Keratinocyte (primary cell): Measurements from ENCODE around the gene S1PR4. TPM values are rescaled to one million over a fixed set of nuclear protein-coding genes. Genes with fewer than 3 reads are reported as not detected.
A peak's percentile ranks its signal among the peaks of the same experiment; 100 is the strongest.

Source experiments
- DNase-seq: peaks from one replicate; pipeline ENCODE4 v3.0.0-alpha.2; 2011; ENCODE audit warnings: low read depth, missing footprints, low spot score
- FAIRE-seq: peaks from 2 replicates; lab custom pipeline; 2011; peaks lifted over from hg19 to GRCh38; lab: Jason Lieb, UNC
- H2AFZ ChIP-seq: 2 replicates; pipeline ENCODE4 v1.6.0; 2012; ENCODE audit warnings: low read length, control low read depth, inconsistent platforms; ENCODE audit not compliant: control insufficient read depth
- H3K27ac ChIP-seq: 2 replicates; pipeline ENCODE4 v1.5.1; 2011; ENCODE audit warnings: low read length; ENCODE audit not compliant: control insufficient read depth, insufficient read depth
- H3K27me3 ChIP-seq: 3 replicates; pipeline ENCODE4 v1.6.0; 2011; ENCODE audit warnings: low read length; ENCODE audit not compliant: control insufficient read depth, insufficient read depth; ENCODE audit errors: extremely low read depth
- H3K36me3 ChIP-seq, 2 experiments: 2 replicates in 1 of 2; 3 replicates in 1 of 2; pipeline ENCODE4 v1.5.1; 2011; ENCODE audit warnings: low read length in 2 of 2, mild to moderate bottlenecking in 1 of 2; ENCODE audit not compliant: control insufficient read depth in 2 of 2, insufficient read depth in 2 of 2; ENCODE audit errors: extremely low read depth in 1 of 2
- H3K4me1 ChIP-seq: 3 replicates; pipeline ENCODE4 v1.5.1; 2011; ENCODE audit warnings: low read length; ENCODE audit not compliant: control insufficient read depth, insufficient read depth; ENCODE audit errors: extremely low read depth
- H3K4me2 ChIP-seq: 3 replicates; pipeline ENCODE4 v1.6.0; 2011; ENCODE audit warnings: low read depth, low read length; ENCODE audit not compliant: control insufficient read depth, insufficient read depth; ENCODE audit errors: extremely low read depth
- H3K4me3 ChIP-seq, 3 experiments: fragments of 200-600 bp in 1 of 3; sonication (generic) in 1 of 3; 2 replicates in 2 of 3; 3 replicates in 1 of 3; pipeline ENCODE4 v1.5.1; 2011 to 2016; ENCODE audit warnings: low read length in 3 of 3, mild to moderate bottlenecking in 3 of 3, control low read depth in 2 of 3, inconsistent platforms in 1 of 3, low read depth in 1 of 3, mixed read lengths in 1 of 3, mixed run types in 1 of 3, moderate library complexity in 1 of 3; ENCODE audit not compliant: control insufficient read depth in 2 of 3, insufficient read depth in 2 of 3; ENCODE audit errors: extremely low read depth in 1 of 3
- H3K79me2 ChIP-seq: 2 replicates; pipeline ENCODE4 v1.6.0; 2012; ENCODE audit warnings: low read length; ENCODE audit not compliant: control insufficient read depth, insufficient read depth
- H3K9ac ChIP-seq: 3 replicates; pipeline ENCODE4 v1.6.0; 2011; ENCODE audit warnings: low read length; ENCODE audit not compliant: control insufficient read depth, insufficient read depth; ENCODE audit errors: extremely low read depth
- H3K9me1 ChIP-seq: 3 replicates; pipeline ENCODE4 v1.6.0; 2011; ENCODE audit warnings: low read length; ENCODE audit not compliant: control insufficient read depth, insufficient read depth; ENCODE audit errors: extremely low read depth
- H3K9me3 ChIP-seq: 2 replicates; pipeline ENCODE4 v1.5.1; 2012; ENCODE audit warnings: low read depth, low read length; ENCODE audit not compliant: control insufficient read depth
- H4K20me1 ChIP-seq: 3 replicates; pipeline ENCODE4 v1.6.0; 2011; ENCODE audit warnings: low read length; ENCODE audit not compliant: control insufficient read depth, insufficient read depth; ENCODE audit errors: extremely low read depth
- EZH2 ChIP-seq: IDR thresholded peaks from one replicate; pipeline ENCODE4 v1.6.1; 2012; ENCODE audit warnings: inconsistent platforms, mild to moderate bottlenecking, low read length, moderate library complexity
- dilution Hi-C: fragments of 300-500 bp; cut with MboI; formaldehyde crosslinking; loops from one replicate; pipeline ENCODE4 v1.7.0; 2020; ENCODE audit warnings: low sequenced_read_pairs; ENCODE audit not compliant: extremely low pct_ligation_motif_present
- polyA plus RNA-seq, 5 experiments: library from polyadenylated mRNA; depleted of rRNA in 3 of 5; stranded (reverse) in 3 of 5; stranded (forward) in 1 of 5; unstranded in 1 of 5; fragments of >200 nt; gene quantifications; 1 replicate in 1 of 5; 2 replicates in 3 of 5; 3 replicates in 1 of 5; pipeline versions ENCODE4 v1.2.1 to v1.2.3, GENCODE V29; 2011 to 2012; ENCODE audit warnings: missing spikeins in 2 of 5, low read depth in 1 of 5, low replicate concordance in 1 of 5
- TF ChIP-seq, protein P1 (sequence below), 3 experiments: IDR thresholded peaks in 1 of 3; conservative IDR thresholded peaks in 1 of 3; optimal IDR thresholded peaks in 1 of 3; 2 replicates in 2 of 3; 3 replicates in 1 of 3; pipeline versions ENCODE3 to v1.5.1; 2011; ENCODE audit warnings: low read length in 3 of 3, mild to moderate bottlenecking in 3 of 3, moderate library complexity in 2 of 3, control low read depth in 1 of 3, inconsistent platforms in 1 of 3; ENCODE audit not compliant: insufficient read depth in 2 of 3; ENCODE audit errors: extremely low read depth in 1 of 3

Gene S1PR4
- polyA plus RNA-seq, 1 donor (not counting 4 experiments of a cell fraction or from before 2014, with no cell fraction given): 0.08 TPM

DNA sequence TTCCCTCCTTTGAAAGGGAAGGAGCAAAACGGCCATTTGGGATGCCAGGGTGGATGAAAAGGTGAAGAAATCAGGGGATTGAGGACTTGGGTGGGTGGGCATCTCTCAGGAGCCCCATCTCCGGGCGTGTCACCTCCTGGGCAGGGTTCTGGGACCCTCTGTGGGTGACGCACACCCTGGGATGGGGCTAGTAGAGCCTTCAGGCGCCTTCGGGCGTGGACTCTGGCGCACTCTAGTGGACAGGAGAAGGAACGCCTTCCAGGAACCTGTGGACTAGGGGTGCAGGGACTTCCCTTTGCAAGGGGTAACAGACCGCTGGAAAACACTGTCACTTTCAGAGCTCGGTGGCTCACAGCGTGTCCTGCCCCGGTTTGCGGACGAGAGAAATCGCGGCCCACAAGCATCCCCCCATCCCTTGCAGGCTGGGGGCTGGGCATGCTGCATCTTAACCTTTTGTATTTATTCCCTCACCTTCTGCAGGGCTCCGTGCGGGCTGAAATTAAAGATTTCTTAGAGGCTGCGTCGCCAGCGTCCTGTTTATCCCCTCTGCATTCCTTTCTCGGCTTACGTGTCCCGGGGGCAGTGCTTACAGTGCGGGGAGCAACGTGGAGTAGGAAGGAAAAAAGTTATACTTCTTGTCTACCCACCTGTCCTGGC is 15.2 kb upstream of the S1PR4 start:
- H3K79me2 ChIP-seq: peaks cover 3% of the 10 kb centered on the region
- DNase-seq: no peak
- peak; percentile 44 for FAIRE-seq
- no peak overlapping the region for H3K9ac ChIP-seq
- H3K27me3 ChIP-seq: no peaks in the 10 kb centered on the region
- dilution Hi-C loops: no loop called here
- H4K20me1 ChIP-seq: no peaks in the 10 kb centered on the region
- H3K4me2 ChIP-seq: no peak overlapping the region
- H2AFZ ChIP-seq: no peak overlapping the region
- H3K27ac ChIP-seq: no peak overlapping the region
- H3K36me3 ChIP-seq: peaks cover 30 to 50% of the 10 kb centered on the region in 2 experiments
- no peaks in the 10 kb centered on the region for H3K9me3 ChIP-seq
- no peaks in the 10 kb centered on the region for H3K9me1 ChIP-seq
- no peak for TF ChIP-seq EZH2
- TF ChIP-seq, protein P1, sequence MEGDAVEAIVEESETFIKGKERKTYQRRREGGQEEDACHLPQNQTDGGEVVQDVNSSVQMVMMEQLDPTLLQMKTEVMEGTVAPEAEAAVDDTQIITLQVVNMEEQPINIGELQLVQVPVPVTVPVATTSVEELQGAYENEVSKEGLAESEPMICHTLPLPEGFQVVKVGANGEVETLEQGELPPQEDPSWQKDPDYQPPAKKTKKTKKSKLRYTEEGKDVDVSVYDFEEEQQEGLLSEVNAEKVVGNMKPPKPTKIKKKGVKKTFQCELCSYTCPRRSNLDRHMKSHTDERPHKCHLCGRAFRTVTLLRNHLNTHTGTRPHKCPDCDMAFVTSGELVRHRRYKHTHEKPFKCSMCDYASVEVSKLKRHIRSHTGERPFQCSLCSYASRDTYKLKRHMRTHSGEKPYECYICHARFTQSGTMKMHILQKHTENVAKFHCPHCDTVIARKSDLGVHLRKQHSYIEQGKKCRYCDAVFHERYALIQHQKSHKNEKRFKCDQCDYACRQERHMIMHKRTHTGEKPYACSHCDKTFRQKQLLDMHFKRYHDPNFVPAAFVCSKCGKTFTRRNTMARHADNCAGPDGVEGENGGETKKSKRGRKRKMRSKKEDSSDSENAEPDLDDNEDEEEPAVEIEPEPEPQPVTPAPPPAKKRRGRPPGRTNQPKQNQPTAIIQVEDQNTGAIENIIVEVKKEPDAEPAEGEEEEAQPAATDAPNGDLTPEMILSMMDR (optimal IDR thresholded peaks at IDR 0.05 in 1 of 3, IDR thresholded peaks at IDR 0.05 in 1 of 3, conservative IDR thresholded peaks at IDR 0.05 in 1 of 3; ENCODE audit: extremely low read depth in 1 of 3, insufficient read depth in 2 of 3, low read length in 3 of 3): peak; percentile 88 to 95 (median 93)
- peaks cover 11% of the 10 kb centered on the region for H3K4me1 ChIP-seq
- no peak overlapping the region for H3K4me3 ChIP-seq

DNA sequence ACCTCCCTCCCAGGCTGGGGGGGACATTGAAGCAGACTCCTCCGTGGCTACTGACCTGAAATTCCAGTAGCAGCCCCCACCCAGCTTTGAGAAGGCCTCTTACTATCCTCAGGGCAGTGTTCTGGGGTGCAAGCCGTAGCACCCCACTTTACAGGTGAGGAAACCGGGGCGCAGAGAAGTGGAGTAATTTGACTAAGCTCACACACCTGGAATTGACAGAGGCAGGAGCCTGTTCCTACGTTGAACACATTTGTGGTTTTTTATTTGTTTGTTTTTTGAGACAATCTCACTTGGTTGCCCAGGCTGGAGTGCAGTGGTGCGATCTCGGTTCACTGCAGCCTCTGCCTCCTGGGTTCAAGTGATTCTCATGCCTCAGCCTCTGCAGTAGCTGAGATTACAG is 14.6 kb upstream of the S1PR4 start:
- Histone ChIP-seq H3K9me1 (no peaks in the 10 kb centered on the region), H3K4me3 (no peak overlapping the region), H3K79me2 (peaks cover 3% of the 10 kb centered on the region), H2AFZ (no peak overlapping the region), H3K36me3 (peaks cover 30 to 50% of the 10 kb centered on the region in 2 experiments), H3K4me2 (no peak overlapping the region), H3K9me3 (no peaks in the 10 kb centered on the region), H3K27me3 (no peaks in the 10 kb centered on the region), H4K20me1 (no peaks in the 10 kb centered on the region), H3K9ac (no peak overlapping the region), H3K27ac (no peak overlapping the region), H3K4me1 (peaks cover 11% of the 10 kb centered on the region)
- DNase-seq: no peak
- TF ChIP-seq, protein P1 (optimal IDR thresholded peaks at IDR 0.05 in 1 of 3, IDR thresholded peaks at IDR 0.05 in 1 of 3, conservative IDR thresholded peaks at IDR 0.05 in 1 of 3; ENCODE audit: extremely low read depth in 1 of 3, insufficient read depth in 2 of 3, low read length in 3 of 3): no peak
- TF ChIP-seq EZH2: no peak
- no peak for FAIRE-seq
- dilution Hi-C loops: no loop called here
